ENCODE results near the gene SLC6A12. TPM values are rescaled to one million over a fixed set of nuclear protein-coding genes. Genes with fewer than 3 reads are reported as not detected.

Gene SLC6A12
- polyA plus RNA-seq, 4 donors: 13.3 to 19.2 (median 16.7) TPM

DNA sequence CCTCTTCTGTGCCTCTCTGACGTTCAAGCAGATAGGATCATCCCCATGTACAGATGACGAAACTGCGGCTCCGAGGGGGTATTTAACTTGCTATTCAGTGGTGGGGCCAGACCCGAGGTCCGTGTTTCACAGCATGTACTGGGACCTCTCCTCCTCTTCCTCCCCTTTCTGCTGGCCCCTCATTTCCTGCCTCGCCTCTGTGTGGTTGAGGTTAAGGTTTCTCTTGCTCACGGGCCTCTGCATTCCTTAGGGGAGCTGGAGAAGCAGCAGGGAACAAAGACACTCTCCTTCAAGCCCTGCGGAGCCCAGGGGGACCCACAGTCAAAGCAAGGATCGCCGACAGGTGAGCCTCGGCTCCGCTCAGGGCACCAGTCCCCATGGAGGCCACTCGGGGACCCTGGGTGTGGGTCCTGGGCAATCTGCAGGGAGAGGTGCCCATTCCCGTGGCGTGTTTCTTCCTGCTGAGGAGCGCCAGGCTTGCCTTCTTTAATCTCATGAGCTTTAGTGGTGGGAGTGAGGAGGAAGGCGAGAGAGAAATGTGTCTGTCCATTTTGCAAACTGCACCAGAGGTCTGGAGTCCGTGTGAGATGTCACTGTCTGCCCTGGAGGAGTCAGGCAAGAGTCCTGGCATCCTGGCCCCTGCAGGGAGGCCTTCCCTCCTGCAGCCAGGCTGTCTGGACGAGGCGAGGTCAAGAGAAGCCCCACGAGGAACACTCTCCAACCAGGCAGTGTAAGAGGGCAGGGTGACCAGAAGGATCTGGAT is 45.0 kb downstream of the SLC6A12 start:
- no peak for DNase-seq (ENCODE audit: low read depth in 4 of 4, low spot score in 2 of 4)

DNA sequence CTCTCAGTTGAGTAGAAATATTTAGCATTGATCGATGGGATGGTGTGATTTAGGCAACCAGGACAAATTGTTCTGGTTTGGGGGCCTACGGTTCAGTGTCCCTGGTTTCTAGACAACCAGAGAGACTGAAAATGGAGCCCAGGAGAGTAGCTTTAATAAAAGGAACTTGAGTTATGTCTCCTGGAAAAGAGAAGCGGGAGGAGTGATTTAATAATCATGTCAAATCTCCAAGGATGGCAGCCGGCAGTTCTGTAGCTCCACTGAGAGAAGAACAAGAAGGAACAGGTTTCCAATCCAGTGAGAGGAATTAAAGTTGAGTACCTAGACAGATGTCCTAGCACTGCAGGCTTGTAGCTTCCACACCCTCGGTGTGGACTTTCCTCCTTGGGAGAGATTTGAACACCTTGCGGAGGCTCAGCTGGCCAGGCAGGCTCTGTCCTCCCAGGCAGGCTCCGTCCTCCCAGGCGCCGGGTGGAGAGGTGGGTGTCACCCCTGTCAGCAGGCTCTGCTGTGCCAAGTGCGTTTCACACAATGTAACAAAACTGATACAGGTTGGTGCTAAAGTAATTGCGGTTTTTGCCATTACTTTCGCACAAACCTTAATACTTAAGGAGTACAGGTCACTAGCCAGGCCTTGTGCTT is 45.9 kb downstream of the SLC6A12 start:
- no peak for DNase-seq (ENCODE audit: low read depth in 4 of 4, low spot score in 2 of 4)

DNA sequence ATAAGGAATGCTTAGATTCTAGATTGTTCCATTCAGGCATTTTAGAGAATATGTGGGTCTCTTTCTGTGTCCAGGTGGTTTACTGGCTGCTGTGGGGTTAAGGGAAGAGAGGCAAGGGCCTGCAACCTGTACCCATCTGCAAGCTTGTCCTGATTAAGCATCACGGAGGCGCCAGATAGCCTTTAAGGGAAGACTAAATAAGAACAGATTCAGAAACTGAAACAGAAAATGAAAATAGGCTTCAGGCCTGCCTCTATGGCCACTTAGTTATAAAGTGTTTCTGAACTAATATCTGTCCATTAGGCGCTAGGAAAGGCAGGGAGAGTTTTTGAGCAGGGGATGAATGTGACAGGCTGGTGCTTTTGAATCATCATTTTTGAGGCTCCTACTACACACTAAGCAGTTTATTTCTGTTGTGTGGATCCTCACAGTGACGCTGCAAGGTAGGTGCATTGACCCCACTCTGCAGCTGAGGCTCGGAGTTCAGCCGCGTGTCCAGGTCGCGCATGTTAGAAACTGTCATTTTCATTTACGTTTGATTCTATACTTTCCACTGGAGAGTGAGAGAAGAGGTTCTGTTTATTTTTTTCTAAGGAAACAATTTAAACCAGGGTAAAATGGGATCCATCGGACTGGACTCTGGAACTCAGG is 47.4 kb downstream of the SLC6A12 start:
- no peak for DNase-seq (ENCODE audit: low read depth in 4 of 4, low spot score in 2 of 4)

DNA sequence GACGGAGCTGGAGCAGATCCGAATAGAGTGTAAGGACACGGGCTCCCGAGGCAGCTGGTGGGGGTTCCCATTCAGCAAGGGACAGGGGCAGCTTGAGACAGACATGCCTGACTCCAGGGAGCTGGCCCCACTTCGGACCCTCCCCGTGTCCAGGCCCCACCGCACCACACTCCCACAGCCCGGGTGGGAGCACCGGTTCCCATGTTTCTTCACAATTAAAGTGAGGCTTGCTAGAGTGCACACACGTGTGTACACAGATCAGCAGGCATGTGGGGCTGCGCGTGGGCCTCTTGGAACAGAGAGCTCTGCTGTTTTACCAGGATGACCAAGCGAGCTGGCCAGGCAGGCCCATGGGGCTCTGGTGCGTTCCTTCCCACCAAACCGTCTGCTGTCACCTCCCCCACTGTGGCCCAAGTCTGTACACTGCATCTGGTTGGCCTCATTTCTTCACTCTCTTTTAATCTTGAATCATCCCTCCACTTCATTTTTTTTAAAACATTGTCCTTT is 48.0 kb downstream of the SLC6A12 start:
- DNase-seq (ENCODE audit: low read depth in 4 of 4, low spot score in 2 of 4): no peak

DNA sequence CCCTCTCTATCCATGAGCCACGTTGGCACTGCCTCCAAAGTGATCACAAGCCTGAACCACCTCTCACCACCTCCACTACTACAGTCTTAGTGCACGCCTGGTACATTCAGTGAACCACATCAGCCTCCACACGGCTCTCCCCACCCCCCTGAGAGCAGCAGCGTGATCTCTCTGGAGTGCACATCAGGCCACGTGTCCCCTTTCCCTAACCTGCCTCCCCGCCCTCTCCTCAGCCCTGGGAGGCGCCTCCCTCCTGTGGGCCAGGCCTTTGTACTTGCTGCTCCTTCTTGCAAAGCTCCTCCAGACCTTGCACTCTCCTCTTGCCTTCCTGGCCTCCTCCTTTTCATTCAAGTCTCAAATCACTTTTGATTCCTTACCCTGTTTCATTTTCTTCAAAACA is 49.8 kb downstream of the SLC6A12 start:
- DNase-seq (ENCODE audit: low read depth in 4 of 4, low spot score in 2 of 4): peak in 1 of 4 donors; percentile 51

DNA sequence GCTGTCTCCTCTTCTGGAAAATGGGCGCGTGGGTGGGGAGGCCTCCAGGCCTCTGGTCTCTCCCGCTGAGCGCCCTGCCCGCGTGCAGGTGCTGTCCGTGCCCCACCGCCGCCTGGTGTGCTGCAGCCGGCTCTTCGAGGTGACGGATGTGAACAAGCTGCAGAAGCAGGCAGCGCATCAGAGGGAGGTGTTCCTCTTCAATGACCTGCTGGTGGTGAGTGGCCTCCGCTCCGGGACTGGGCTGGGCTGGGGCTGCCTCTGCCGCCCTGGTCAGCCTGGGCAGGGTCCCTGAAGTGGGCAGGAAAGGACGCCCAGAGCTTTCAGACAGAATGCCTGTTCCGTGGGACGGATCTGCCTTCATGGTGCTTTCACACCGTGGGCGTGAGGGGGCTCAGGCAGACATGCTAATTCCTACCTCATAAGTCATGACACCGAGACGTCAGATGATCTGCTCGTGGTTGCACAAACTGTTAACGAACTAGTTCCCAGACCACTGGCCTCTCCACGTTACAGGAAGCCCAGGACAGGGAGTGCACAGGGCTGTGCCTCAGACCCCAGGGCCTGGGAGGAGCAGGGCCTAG is 50.5 kb downstream of the SLC6A12 start:
- DNase-seq (ENCODE audit: low read depth in 4 of 4, low spot score in 2 of 4): no peak

DNA sequence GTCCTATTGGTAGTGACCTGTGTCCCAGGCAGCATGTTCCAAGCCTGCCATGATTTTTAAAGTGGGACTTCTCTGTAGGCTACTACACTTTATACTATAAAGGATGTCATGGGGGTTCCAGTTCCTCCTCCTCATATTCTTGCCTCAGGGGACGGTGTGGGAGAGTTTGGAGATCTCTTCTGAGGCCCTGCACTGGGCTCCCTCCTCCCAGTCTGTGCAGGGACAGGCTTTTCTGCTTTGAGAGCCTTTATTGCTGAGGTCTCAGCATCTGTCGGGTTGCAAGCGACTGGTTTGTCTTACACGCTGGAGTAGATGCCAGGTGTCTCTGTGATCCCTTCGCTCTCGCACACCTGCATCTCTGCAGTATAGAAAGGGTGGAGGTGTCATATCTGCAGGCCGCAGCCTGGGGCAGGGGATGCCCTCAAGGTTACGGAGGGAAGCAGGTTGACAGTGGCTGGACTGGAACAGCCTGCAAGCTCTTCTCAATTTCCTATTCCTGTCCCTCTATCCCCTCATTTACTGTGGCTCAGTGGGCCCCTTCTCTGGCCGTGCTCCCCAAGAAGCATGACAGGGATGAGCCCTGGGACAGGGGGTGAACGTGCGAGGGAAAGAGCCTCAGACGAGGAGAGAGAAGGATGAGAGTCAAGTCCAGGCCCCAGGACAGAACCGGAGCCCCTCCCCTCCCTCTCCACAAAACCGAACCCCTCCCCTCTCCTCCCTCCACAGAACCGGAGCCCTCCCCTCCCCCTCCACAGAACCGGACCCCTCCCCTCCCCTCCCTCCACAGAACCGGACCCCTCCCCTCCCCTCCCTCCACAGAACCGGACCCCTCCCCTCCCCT is 51.3 kb downstream of the SLC6A12 start:
- DNase-seq (ENCODE audit: low read depth in 4 of 4, low spot score in 2 of 4): no peak

DNA sequence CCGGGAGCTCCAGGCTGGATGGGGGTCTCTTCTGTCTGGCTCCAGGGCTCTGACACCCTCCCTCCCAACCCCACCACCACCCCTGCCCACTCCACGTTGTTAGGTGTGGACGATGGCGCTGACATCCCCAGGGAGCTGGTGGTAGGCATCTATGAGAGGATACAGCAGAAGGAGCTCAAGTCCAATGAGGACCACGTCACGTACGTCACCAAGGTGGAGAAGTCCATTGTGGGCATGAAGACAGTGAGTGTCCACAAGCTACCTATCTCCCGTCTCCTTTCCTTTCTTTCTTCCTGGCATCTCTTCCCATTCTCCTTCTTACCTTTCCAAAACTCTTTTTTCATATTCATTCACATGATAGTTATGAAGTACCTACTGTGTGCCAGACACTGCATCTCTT is 52.1 kb downstream of the SLC6A12 start:
- DNase-seq (ENCODE audit: low read depth in 4 of 4, low spot score in 2 of 4): no peak

DNA sequence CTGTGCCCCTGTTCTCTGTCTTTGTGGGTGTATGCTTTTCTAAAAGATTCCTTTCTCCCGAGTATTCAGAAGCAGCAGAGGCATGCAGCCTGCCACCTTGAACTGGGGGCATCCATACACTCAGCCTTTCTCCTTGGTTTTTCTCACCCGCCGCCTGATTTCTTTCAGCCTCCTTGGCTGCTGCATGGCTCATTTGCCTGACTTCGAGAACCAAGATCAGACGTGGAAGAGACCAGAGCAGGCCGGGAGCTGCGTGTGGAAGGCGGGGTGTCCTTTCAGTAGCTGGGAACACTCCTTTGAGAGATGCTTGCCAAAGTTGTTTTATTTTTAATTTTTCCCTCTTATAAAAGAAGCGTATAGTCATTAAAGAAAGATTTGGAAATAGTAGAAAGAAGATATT is 53.1 kb downstream of the SLC6A12 start:
- DNase-seq (ENCODE audit: low read depth in 4 of 4, low spot score in 2 of 4): no peak

GRCh38 chr12:159156-159782 is 54.7 kb downstream of the SLC6A12 start:
- DNase-seq (ENCODE audit: low read depth in 4 of 4, low spot score in 2 of 4): no peak

GRCh38 chr12:157644-158043 is 56.3 kb downstream of the SLC6A12 start:
- DNase-seq (ENCODE audit: low read depth in 4 of 4, low spot score in 2 of 4): no peak

DNA sequence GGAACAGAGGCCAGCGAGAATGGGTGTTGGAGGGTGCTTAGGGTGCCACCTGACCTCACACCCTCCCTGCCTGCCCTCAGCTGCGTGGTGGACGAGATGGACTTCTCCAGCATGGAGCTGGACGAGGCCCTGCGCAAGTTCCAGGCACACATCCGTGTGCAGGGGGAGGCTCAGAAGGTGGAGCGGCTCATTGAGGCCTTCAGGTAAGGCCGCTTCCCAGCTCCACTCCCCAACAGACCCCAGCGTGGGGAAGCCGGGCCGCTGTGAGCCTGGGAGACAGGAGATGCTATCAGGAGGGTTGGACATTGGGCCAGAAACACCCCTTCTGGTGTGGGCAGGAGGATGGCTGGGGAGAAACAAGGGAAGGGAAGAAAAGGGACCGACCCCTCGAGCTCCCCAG is 57.0 kb downstream of the SLC6A12 start:
- DNase-seq (ENCODE audit: low read depth in 4 of 4, low spot score in 2 of 4): no peak

- no peak for DNase-seq (ENCODE audit: low read depth in 4 of 4, low spot score in 2 of 4)
Measured at GRCh38 chr12:155646-156045, 58.3 kb downstream of the SLC6A12 start.

DNA sequence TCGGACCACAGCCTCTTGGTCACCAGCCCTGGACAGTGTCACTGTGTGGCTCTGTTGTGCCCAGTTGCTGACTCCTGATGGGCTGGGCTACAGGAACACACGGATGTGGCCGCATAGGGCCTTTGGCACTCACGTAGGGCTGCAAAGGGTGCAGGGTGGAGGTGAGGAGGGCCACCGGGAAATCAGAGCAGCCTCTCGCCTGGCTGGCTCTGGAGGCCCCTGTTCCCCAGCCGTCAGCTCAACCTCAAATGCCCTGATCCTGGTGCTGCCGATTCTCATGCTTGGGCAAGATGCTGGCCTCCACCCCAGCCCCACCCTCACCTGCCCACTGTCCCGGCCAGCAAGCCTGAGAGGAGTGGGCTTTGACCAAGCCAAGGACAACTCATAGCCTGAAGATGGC is 59.0 kb downstream of the SLC6A12 start:
- DNase-seq (ENCODE audit: low read depth in 4 of 4, low spot score in 2 of 4): no peak

DNA sequence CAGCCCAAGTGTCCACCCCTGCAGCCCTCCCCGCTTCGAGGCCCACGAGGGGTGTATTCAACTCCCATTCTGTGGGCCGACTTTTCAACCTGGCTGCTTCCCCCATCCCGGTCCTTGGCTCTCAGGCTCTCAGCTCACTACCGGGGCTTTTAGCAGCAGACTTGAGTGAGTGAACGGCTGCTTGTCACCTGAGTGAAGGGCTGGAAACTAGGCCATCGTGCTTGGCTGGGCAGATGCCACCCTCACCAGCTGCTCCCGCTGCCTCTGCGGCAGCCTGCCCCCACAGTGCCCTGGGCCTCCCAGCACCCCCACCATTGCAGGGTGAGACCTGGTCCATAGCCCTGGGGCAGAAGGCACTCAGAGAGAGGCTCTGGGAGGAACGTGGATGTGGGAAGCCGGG is 59.9 kb downstream of the SLC6A12 start:
- DNase-seq (ENCODE audit: low read depth in 4 of 4, low spot score in 2 of 4): no peak

DNA sequence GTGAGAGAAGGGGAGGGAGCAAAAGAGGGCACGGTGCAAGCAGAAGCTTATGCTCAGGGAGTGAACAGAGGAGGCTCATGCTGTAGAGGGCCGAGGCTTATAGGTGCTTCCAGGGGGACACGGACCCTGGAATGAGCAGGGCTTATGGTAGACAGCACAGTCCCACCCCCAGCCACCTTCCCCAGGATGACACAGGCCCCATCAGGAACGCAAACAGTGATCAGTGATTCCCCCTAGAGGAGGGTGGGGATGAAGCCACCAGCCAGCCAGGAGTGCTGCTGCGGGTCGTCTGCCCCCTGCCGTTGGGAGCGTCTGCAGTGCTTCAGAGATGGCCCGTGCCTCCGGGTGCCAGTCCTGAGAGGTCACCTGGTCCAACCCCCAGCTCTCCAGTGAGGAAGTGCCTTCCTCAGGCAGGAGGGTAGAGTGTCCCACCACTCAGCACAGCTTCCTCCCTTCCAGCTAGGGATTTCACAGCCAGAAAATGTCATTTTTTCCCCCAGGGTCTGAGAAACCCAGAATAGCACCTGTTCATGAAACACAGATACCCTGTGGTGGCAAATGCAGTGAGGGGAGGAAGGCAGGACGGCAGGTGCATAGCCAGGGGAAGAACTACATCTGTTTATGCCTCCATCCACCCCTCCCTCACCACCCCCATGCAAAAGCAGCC is 60.7 kb downstream of the SLC6A12 start:
- no peak for DNase-seq (ENCODE audit: low read depth in 4 of 4, low spot score in 2 of 4)

- DNase-seq (ENCODE audit: low read depth in 4 of 4, low spot score in 2 of 4): no peak
Measured at GRCh38 chr12:152440-152839, 61.5 kb downstream of the SLC6A12 start.

- DNase-seq (ENCODE audit: low read depth in 4 of 4, low spot score in 2 of 4): no peak
Measured at GRCh38 chr12:151579-151978, 62.4 kb downstream of the SLC6A12 start.

GRCh38 chr12:148676-149416 is 65.1 kb downstream of the SLC6A12 start:
- DNase-seq (ENCODE audit: low read depth in 4 of 4, low spot score in 2 of 4): no peak

Data from left renal cortex interstitium (tissue), 4 donors.